HFF-Myc (cell line): Measurements from ENCODE around the gene GTSF1L.

Source experiments
- DNase-seq: peaks from one replicate; pipeline ENCODE4 v3.0.0-alpha.2; 2011; ENCODE audit warnings: low read depth; ENCODE audit errors: extremely low read depth
- H3K4me3 ChIP-seq: replicated peaks from 2 replicates; pipeline ENCODE4 v1.5.1; 2011; ENCODE audit warnings: low read depth, mild to moderate bottlenecking, control low read depth, low read length
- CTCF ChIP-seq: IDR thresholded peaks from 2 replicates; pipeline ENCODE4 v1.5.1; 2012; ENCODE audit warnings: mild to moderate bottlenecking, low read depth, low read length, control low read depth; ENCODE audit errors: missing control alignments

GTSF1L gene

GRCh38 chr20:43726811-43727338, at the start of gene GTSF1L:
Gene GTSF1L (minus strand): TSS chr20:43727002. CDS start chr20:43726694, 308 bp downstream.
- DNase-seq, result no peak
- H3K4me3 ChIP-seq, result no peak within 1 kb of the TSS
- TF ChIP-seq CTCF, result no peak

- DNase-seq, result no peak
- no peak for TF ChIP-seq CTCF
- H3K4me3 ChIP-seq, result no peak overlapping the region
Observed at GRCh38 chr20:43774754-43775153, 48.0 kb upstream of the GTSF1L start.

- H3K4me3 ChIP-seq, result no peak overlapping the region
- no peak for DNase-seq
- no peak for TF ChIP-seq CTCF
Observed at GRCh38 chr20:43771503-43772190, 44.8 kb upstream of the GTSF1L start.

DNA sequence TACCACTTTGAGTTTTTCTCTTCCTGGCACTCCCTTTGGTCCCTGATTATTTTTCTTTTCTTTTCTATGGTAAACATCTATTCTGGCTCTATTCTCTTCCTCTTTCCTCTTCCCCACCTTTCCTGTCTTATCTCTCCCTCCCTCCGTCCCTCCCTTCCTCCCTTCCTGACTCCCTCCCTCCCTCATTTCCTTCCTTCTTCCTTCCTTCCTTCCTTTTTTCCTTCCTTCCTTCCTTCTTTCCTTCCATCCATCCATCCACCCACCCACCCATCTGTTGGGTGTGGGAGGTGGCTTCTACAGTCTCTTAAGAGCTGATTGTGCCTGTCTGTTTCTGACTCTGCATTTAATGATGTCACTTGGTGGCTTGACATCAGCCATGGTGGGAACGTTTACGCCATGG, 43.5 kb upstream of the GTSF1L start:
- no peak for DNase-seq
- H3K4me3 ChIP-seq, result no peak overlapping the region
- no peak for TF ChIP-seq CTCF

GRCh38 chr20:43767686-43768474, 41.1 kb upstream of the GTSF1L start:
- no peak for TF ChIP-seq CTCF
- DNase-seq, result no peak
- no peak overlapping the region for H3K4me3 ChIP-seq

GRCh38 chr20:43766917-43767316, 40.1 kb upstream of the GTSF1L start:
- TF ChIP-seq CTCF, result no peak
- no peak for DNase-seq
- H3K4me3 ChIP-seq, result no peak overlapping the region
